HG03565 (cell line): ENCODE measurements around the gene ITGA11.
"Not testable (repeated sequence)": the region's sequence is repeated elsewhere in the genome, so short reads cannot be mapped to it uniquely, and the experiment has no call there.

Experiments
- ATAC-seq: cut with Tn5 transposase; IDR thresholded peaks from one replicate; pipeline ENCODE4 v1.9.1; 2021; ENCODE audit warnings: mild to moderate bottlenecking, moderate library complexity; ENCODE audit not compliant: unreplicated experiment

The ITGA11 gene

GRCh38 chr15:68424754-68425390, 7.1 kb downstream of the ITGA11 start:
- ATAC-seq, result no peak

GRCh38 chr15:68423359-68424296, 8.3 kb downstream of the ITGA11 start:
- no peak for ATAC-seq

GRCh38 chr15:68422403-68423145, 9.4 kb downstream of the ITGA11 start:
- ATAC-seq, result not testable (repeated sequence)

GRCh38 chr15:68421798-68422402, 10.1 kb downstream of the ITGA11 start:
- ATAC-seq, result no peak

- no peak for ATAC-seq
Observed at GRCh38 chr15:68421115-68421551, 10.8 kb downstream of the ITGA11 start.

GRCh38 chr15:68420186-68420684, 11.7 kb downstream of the ITGA11 start:
- no peak for ATAC-seq

- no peak for ATAC-seq
Observed at GRCh38 chr15:68419301-68420175, 12.4 kb downstream of the ITGA11 start.

- ATAC-seq, result no peak
Observed at GRCh38 chr15:68418611-68419161, 13.3 kb downstream of the ITGA11 start.

GRCh38 chr15:68417897-68418296, 14.1 kb downstream of the ITGA11 start:
- no peak for ATAC-seq

- no peak for ATAC-seq
Observed at GRCh38 chr15:68417051-68417450, 14.9 kb downstream of the ITGA11 start.

- ATAC-seq, result no peak
Observed at GRCh38 chr15:68416158-68416535, 15.8 kb downstream of the ITGA11 start.

- ATAC-seq, result no peak
Observed at GRCh38 chr15:68415501-68416157, 16.3 kb downstream of the ITGA11 start.

- no peak for ATAC-seq
Observed at GRCh38 chr15:68415061-68415460, 16.9 kb downstream of the ITGA11 start.

- ATAC-seq, result no peak
Observed at GRCh38 chr15:68414591-68414990, 17.4 kb downstream of the ITGA11 start.

GRCh38 chr15:68414206-68414555, 17.8 kb downstream of the ITGA11 start:
- ATAC-seq, result no peak

GRCh38 chr15:68413363-68414205, 18.4 kb downstream of the ITGA11 start:
- ATAC-seq, result no peak

GRCh38 chr15:68412218-68412617, 19.7 kb downstream of the ITGA11 start:
- no peak for ATAC-seq

GRCh38 chr15:68411735-68412134, 20.2 kb downstream of the ITGA11 start:
- no peak for ATAC-seq
